22Rv1 (cell line): Measurements from ENCODE around the gene AGXT.

Experiments used
- CTCF ChIP-seq: fragments of 450-650 bp; IDR thresholded peaks from 2 replicates; pipeline ENCODE4 v1.5.1; 2017; ENCODE audit warnings: mild to moderate bottlenecking
- ZFX ChIP-seq: fragments of 450-650 bp; IDR thresholded peaks from 2 replicates; pipeline ENCODE4 v1.6.1; 2017; ENCODE audit warnings: antibody characterized with exemption, borderline replicate concordance

DNA sequence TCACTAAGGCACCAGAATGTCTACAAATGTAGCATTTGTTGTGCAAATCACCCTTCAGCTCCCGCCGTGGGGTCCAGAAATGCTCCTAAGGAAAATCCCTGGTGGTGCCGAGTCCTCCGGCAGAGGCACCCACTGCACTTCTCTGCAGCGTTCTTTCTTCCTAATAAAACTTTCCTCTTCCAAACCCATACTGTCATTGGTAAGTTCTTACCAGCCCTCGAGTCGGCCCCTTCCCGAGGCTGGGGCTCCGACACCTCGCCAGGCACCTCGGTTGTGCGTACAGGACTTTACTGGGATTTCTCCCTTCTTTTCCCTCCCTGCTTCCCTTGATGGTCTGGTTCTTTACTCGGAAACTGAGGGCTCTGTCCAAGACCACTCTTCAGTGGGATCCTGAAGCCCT, 10.3 kb upstream of the AGXT start:
- TF ChIP-seq CTCF: no peak
- no peak for TF ChIP-seq ZFX
